Ascending aorta (tissue), 2 donors: ENCODE measurements around the gene NEK7. TPM values are rescaled to one million over a fixed set of nuclear protein-coding genes. Genes with fewer than 3 reads are reported as not detected.

Experiments
- DNase-seq, 2 donors: peaks; one replicate each; pipeline ENCODE4 v3.0.0-alpha.2; 2019; ENCODE audit warnings: low spot score in 2 of 2
- H3K27ac ChIP-seq, 2 donors: fragments of 200-600 bp; sonication (generic); one replicate each; pipeline ENCODE4 v1.5.1; 2016 to 2017; ENCODE audit warnings: mild to moderate bottlenecking in 1 of 2
- H3K27me3 ChIP-seq: fragments of 200-600 bp; sonication (generic); one replicate; pipeline ENCODE4 v1.5.1; 2017
- H3K36me3 ChIP-seq, 2 donors: fragments of 200-600 bp; sonication (generic); one replicate each; pipeline ENCODE4 v1.5.1; 2016
- H3K4me1 ChIP-seq, 2 donors: fragments of 200-600 bp; sonication (generic); one replicate each; pipeline ENCODE4 v1.5.1; 2016 to 2017; ENCODE audit warnings: mild to moderate bottlenecking in 1 of 2
- H3K4me3 ChIP-seq, 2 donors: fragments of 200-600 bp; sonication (generic); one replicate each; pipeline ENCODE4 v1.5.1; 2016 to 2017; ENCODE audit warnings: mild to moderate bottlenecking in 1 of 2
- H3K9me3 ChIP-seq, 2 donors: fragments of 200-600 bp; sonication (generic); one replicate each; pipeline ENCODE4 v1.5.1; 2016
- intact Hi-C: fragments of 100-400 bp; cut with DNase I; formaldehyde crosslinking; loops from one replicate; pipeline ENCODE4 v1.15.1; 2023
- total RNA-seq: library from RNA; depleted of rRNA; stranded (reverse); fragments of >200 nt; gene quantifications from one replicate; pipeline ENCODE4 v1.1.0, GENCODE V29; 2016
- TF ChIP-seq, protein P1 (sequence below), 3 experiments: fragments of 200-600 bp in 2 of 3; fragments of 450-650 bp in 1 of 3; sonication (generic) in 2 of 3; IDR thresholded peaks; one replicate each; pipeline ENCODE4 v1.5.1; 2016 to 2019; ENCODE audit warnings: antibody characterized with exemption in 3 of 3, mild to moderate bottlenecking in 1 of 3, moderate library complexity in 1 of 3

NEK7 gene
- total RNA-seq, 1 donor from 2014 or later, result 43.6 TPM

DNA sequence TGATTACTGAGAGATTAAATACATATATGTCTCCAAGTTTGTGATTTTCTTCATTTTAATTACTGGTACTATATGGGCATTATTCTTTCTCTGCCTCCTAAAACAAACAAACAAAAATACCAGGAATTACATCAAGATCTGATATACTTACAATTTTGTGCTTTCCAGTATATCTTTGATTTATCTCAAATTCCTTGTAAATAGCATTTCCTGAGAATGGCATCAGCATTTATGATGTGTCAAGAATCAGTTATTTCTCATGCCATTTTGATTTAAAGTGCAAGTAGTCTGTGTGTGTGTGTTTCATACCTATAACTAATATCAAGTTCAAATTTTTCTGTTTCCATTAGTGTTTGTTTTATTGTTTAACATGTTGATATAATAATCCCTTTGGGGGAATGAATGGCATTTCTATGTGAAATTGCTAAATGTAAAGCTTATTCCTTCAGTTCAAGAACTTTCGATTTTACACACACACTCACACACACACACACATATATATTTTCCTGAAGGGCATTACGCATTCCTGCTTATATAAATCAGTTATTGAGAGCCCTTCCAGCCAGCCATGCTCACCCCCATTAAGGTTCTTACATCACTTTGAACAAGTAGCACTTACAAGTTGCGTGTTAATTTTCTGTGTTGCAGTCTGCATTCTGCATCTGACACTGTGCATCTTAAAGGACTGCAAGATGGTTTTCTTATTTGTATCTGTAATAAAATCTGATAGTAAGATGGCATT is 102.7 kb downstream of the NEK7 start:
- Histone ChIP-seq H3K27ac (no peak overlapping the region), H3K4me1 (peaks cover 0 to 3% of the 10 kb centered on the region in 2 donors), H3K9me3 (no peaks in the 10 kb centered on the region), H3K36me3 (peaks cover 0 to 4% of the 10 kb centered on the region in 2 donors), H3K27me3 (no peaks in the 10 kb centered on the region), H3K4me3 (no peak overlapping the region)
- TF ChIP-seq, protein P1, sequence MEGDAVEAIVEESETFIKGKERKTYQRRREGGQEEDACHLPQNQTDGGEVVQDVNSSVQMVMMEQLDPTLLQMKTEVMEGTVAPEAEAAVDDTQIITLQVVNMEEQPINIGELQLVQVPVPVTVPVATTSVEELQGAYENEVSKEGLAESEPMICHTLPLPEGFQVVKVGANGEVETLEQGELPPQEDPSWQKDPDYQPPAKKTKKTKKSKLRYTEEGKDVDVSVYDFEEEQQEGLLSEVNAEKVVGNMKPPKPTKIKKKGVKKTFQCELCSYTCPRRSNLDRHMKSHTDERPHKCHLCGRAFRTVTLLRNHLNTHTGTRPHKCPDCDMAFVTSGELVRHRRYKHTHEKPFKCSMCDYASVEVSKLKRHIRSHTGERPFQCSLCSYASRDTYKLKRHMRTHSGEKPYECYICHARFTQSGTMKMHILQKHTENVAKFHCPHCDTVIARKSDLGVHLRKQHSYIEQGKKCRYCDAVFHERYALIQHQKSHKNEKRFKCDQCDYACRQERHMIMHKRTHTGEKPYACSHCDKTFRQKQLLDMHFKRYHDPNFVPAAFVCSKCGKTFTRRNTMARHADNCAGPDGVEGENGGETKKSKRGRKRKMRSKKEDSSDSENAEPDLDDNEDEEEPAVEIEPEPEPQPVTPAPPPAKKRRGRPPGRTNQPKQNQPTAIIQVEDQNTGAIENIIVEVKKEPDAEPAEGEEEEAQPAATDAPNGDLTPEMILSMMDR (IDR thresholded peaks at IDR 0.05), result no peak
- no peak for DNase-seq
- intact Hi-C loops, result loop anchor here (10.0 kb wide), 2 partner anchors 105 to 175 kb away; partner anchors contain the start of gene NEK7

DNA sequence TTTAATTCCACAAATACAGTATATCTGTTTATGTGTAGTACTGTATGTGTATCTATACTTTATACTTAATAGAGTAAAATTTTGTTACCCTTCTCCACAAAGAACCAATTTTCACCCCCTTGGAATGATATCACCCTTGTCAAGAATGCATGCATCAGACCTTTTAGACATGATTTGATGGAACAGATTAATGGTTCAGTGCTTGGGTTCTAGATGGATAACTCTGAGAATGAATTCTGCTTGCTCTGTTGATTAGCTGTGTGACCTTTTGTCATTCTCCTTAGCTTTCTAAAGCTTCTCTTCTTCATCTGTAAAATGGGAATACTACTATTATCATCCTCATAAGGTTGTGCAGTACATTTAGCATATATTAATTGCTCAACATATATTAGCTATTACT is 105.1 kb downstream of the NEK7 start:
- no peak overlapping the region for H3K27ac ChIP-seq
- TF ChIP-seq, protein P1 (IDR thresholded peaks at IDR 0.05), result no peak
- DNase-seq, result no peak
- H3K27me3 ChIP-seq, result no peaks in the 10 kb centered on the region
- peaks cover 0 to 11% of the 10 kb centered on the region in 2 donors for H3K36me3 ChIP-seq
- H3K4me3 ChIP-seq, result no peak overlapping the region
- peaks cover 0 to 2% of the 10 kb centered on the region in 2 donors for H3K4me1 ChIP-seq
- H3K9me3 ChIP-seq, result peaks cover 0 to 8% of the 10 kb centered on the region in 2 donors
- intact Hi-C loops, result loop anchor here (10.0 kb wide), 1 partner anchor 107 kb away; the partner anchor contains the start of gene NEK7

DNA sequence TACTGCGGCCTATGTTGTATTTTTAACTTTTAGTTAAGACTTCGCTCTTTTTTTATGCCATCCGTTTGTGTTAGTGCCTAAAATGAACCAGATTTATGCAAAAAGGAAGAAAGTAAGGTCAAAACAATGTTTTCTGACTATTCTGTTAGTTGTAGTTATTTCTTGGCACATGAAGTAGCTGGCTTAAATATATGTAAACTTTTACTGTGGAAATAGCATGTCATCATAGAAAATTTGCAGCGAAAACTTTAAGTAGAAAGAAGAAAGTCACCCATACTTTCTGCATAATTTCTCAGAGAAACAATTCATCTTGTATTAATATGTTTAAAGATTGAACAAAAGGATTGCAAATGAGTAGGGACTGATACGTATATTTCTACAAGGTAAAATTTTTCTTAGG is 106.4 kb downstream of the NEK7 start:
- intact Hi-C loops, result loop anchor here (10.0 kb wide), 1 partner anchor 108 kb away; the partner anchor contains the start of gene NEK7
- Histone ChIP-seq H3K27ac (no peak overlapping the region), H3K4me1 (peaks cover 0 to 9% of the 10 kb centered on the region in 2 donors)

DNA sequence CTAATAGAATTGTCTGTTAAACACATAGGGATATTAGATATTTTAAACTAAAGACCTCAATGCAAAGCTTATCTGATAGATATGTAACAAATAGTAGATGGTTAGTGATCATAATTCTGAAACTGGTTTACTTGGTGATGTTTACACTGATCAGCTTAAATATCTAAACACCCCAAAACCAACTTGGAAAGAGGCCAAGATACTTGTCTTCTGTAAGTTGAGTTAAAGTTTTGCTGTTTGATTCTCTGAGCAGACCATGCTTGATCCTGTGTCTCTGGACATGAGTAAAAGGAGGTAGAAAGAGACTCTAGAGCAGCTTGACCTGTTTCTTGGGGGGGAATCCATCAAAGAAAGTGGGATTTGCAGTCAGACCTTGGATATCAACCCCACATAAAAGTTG is 107.5 kb downstream of the NEK7 start:
- Histone ChIP-seq H3K27me3 (no peaks in the 10 kb centered on the region), H3K27ac (no peak overlapping the region), H3K36me3 (peaks cover 0 to 11% of the 10 kb centered on the region in 2 donors), H3K9me3 (peaks cover 0 to 8% of the 10 kb centered on the region in 2 donors), H3K4me3 (no peak overlapping the region), H3K4me1 (peaks cover 0 to 12% of the 10 kb centered on the region in 2 donors)
- intact Hi-C loops, result loop anchor here (10.0 kb wide), 1 partner anchor 109 kb away; the partner anchor contains the start of gene NEK7
- no peak for DNase-seq
- TF ChIP-seq, protein P1 (IDR thresholded peaks at IDR 0.05), result no peak

More for the DNA sequence above, 106.4 kb downstream of the NEK7 start:
- TF ChIP-seq, protein P1 (IDR thresholded peaks at IDR 0.05), result no peak
- H3K36me3 ChIP-seq, result peaks cover 0 to 11% of the 10 kb centered on the region in 2 donors
- no peak overlapping the region for H3K4me3 ChIP-seq
- peaks cover 0 to 8% of the 10 kb centered on the region in 2 donors for H3K9me3 ChIP-seq
- DNase-seq, result no peak
- H3K27me3 ChIP-seq, result no peaks in the 10 kb centered on the region

DNA sequence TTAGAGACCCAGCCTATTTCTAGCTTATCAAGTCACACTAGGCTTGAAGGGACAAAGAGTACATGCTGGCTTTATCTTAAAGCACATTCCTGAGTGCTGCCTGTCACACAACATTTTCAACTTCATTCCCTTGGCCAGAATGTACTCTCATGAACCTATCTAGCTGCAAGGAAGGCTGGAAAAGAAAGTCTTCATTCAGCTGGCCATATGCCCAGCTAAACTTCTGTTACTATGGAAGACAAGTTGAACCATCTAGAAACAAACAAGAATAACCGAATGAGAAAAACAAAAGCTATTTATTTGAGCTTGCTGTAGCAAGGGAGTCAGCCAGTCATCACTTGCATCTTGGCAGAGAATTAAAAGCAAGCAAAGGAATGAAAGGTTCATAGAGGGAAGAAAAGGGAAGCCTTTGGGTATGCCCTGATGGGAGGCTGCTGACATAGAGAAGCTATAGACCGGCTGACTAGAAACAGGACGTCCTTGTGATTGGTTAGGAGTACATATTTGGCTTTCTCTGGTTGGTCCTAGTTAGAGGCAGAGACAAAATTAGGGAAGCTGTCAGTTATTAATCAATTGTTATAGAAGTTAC is 108.4 kb downstream of the NEK7 start:
- peaks cover 0 to 11% of the 10 kb centered on the region in 2 donors for H3K36me3 ChIP-seq
- TF ChIP-seq, protein P1 (IDR thresholded peaks at IDR 0.05), result no peak
- DNase-seq, result no peak
- H3K4me3 ChIP-seq, result no peak overlapping the region
- peaks cover 0 to 8% of the 10 kb centered on the region in 2 donors for H3K9me3 ChIP-seq
- peaks cover 0 to 16% of the 10 kb centered on the region in 2 donors for H3K4me1 ChIP-seq
- H3K27me3 ChIP-seq, result no peaks in the 10 kb centered on the region
- no peak overlapping the region for H3K27ac ChIP-seq
- intact Hi-C loops, result loop anchor here (10.0 kb wide), 1 partner anchor 110 kb away; the partner anchor contains the start of gene NEK7
